H9 (cell line): ENCODE results near the gene BCL2L2. TPM values are rescaled to one million over a fixed set of nuclear protein-coding genes. Genes with fewer than 3 reads are reported as not detected.

Experiments
- DNase-seq: peaks from one replicate; pipeline ENCODE4 v3.0.0-alpha.2; 2017
- H2AFZ ChIP-seq: one replicate; pipeline ENCODE4 v1.6.1; 2013; ENCODE audit warnings: mild to moderate bottlenecking, low read length, control low read depth, moderate library complexity
- H2AK5ac ChIP-seq: 2 replicates; pipeline ENCODE4 v1.6.1; 2013; ENCODE audit warnings: low read length, control low read depth, mixed read lengths; ENCODE audit not compliant: insufficient read length
- H2BK120ac ChIP-seq: one replicate; pipeline ENCODE4 v1.6.1; 2013; ENCODE audit warnings: low read depth, mild to moderate bottlenecking, low read length, control low read depth, inconsistent platforms; ENCODE audit not compliant: poor library complexity, severe bottlenecking
- H2BK12ac ChIP-seq: 2 replicates; pipeline ENCODE4 v1.6.1; 2013; ENCODE audit warnings: low read length, control low read depth, mixed read lengths, low read depth; ENCODE audit not compliant: insufficient read length
- H2BK15ac ChIP-seq: 2 replicates; pipeline ENCODE4 v1.6.1; 2013; ENCODE audit warnings: low read depth, low read length, control low read depth
- H2BK20ac ChIP-seq: one replicate; pipeline ENCODE4 v1.6.1; 2013; ENCODE audit warnings: low read depth, mild to moderate bottlenecking, low read length, control low read depth, inconsistent platforms; ENCODE audit not compliant: poor library complexity, severe bottlenecking
- H2BK5ac ChIP-seq: 2 replicates; pipeline ENCODE4 v1.6.1; 2013; ENCODE audit warnings: low read length, control low read depth, mixed read lengths; ENCODE audit not compliant: insufficient read length
- H3K14ac ChIP-seq: 2 replicates; pipeline ENCODE4 v1.6.1; 2013; ENCODE audit warnings: low read length, control low read depth; ENCODE audit not compliant: insufficient read depth
- H3K18ac ChIP-seq: 2 replicates; pipeline ENCODE4 v1.6.1; 2013; ENCODE audit warnings: low read depth, mild to moderate bottlenecking, mixed read lengths, low read length, control low read depth; ENCODE audit not compliant: insufficient read length
- H3K23ac ChIP-seq: 2 replicates; pipeline ENCODE4 v1.6.1; 2013; ENCODE audit warnings: low read length, control low read depth, mixed read lengths, low read depth; ENCODE audit not compliant: insufficient read length
- H3K23me2 ChIP-seq: 2 replicates; pipeline ENCODE4 v1.6.1; 2013; ENCODE audit warnings: low read depth, mild to moderate bottlenecking, mixed read lengths, low read length, control low read depth; ENCODE audit not compliant: insufficient read length, poor library complexity, severe bottlenecking
- H3K27ac ChIP-seq: 2 replicates; pipeline ENCODE4 v1.5.1; 2013; ENCODE audit warnings: low read length, control low read depth, mixed read lengths, low read depth; ENCODE audit not compliant: insufficient read length
- H3K27me3 ChIP-seq: 2 replicates; pipeline ENCODE4 v1.6.1; 2013; ENCODE audit warnings: low read length, control low read depth, inconsistent platforms; ENCODE audit not compliant: insufficient read depth
- H3K4ac ChIP-seq: 2 replicates; pipeline ENCODE4 v1.6.1; 2013; ENCODE audit warnings: low read depth, mild to moderate bottlenecking, control low read depth, inconsistent platforms, low read length, moderate library complexity
- H3K4me1 ChIP-seq: 2 replicates; pipeline ENCODE4 v1.6.1; 2013; ENCODE audit warnings: low read length, control low read depth, inconsistent platforms; ENCODE audit not compliant: insufficient read depth
- H3K4me2 ChIP-seq: 2 replicates; pipeline ENCODE4 v1.6.1; 2013; ENCODE audit warnings: low read length, control low read depth, mixed read lengths; ENCODE audit not compliant: insufficient read length, insufficient read depth
- H3K56ac ChIP-seq: 2 replicates; pipeline ENCODE4 v1.6.1; 2013; ENCODE audit warnings: low read depth, mild to moderate bottlenecking, mixed read lengths, low read length, control low read depth; ENCODE audit not compliant: insufficient read length
- H3K79me1 ChIP-seq: 2 replicates; pipeline ENCODE4 v1.6.1; 2013; ENCODE audit warnings: low read depth, mild to moderate bottlenecking, moderate library complexity, low read length, control low read depth, inconsistent platforms; ENCODE audit not compliant: insufficient read depth, poor library complexity, severe bottlenecking
- H3K79me2 ChIP-seq: 2 replicates; pipeline ENCODE4 v1.6.1; 2013; ENCODE audit warnings: low read length, control low read depth, inconsistent platforms; ENCODE audit not compliant: insufficient read depth
- H3K9ac ChIP-seq: 2 replicates; pipeline ENCODE4 v1.6.1; 2013; ENCODE audit warnings: low read length, control low read depth, mixed read lengths; ENCODE audit not compliant: insufficient read length; ENCODE audit errors: extremely low read depth
- H3K9me3 ChIP-seq: one replicate; pipeline ENCODE4 v1.6.1; 2013; ENCODE audit warnings: low read depth, low read length, inconsistent platforms; ENCODE audit not compliant: control insufficient read depth
- H3T11ph ChIP-seq: one replicate; pipeline ENCODE4 v1.6.1; 2013; ENCODE audit warnings: mild to moderate bottlenecking, low read length, control low read depth, inconsistent platforms
- H4K20me1 ChIP-seq: one replicate; pipeline ENCODE4 v1.6.1; 2013; ENCODE audit not compliant: control insufficient read depth, insufficient read length, insufficient read depth
- H4K5ac ChIP-seq: 2 replicates; pipeline ENCODE4 v1.6.1; 2013; ENCODE audit warnings: low read depth, mild to moderate bottlenecking, mixed read lengths, low read length, control low read depth; ENCODE audit not compliant: insufficient read length
- H4K8ac ChIP-seq: replicated peaks from 2 replicates; pipeline ENCODE4 v1.6.1; 2013; ENCODE audit warnings: low read length, control low read depth, mixed read lengths, low read depth; ENCODE audit not compliant: insufficient read length
- H4K91ac ChIP-seq: 2 replicates; pipeline ENCODE4 v1.6.1; 2013; ENCODE audit warnings: low read depth, mild to moderate bottlenecking, moderate library complexity, mixed read lengths, low read length, control low read depth; ENCODE audit not compliant: insufficient read length
- H3K27ac Mint-ChIP-seq, 3 experiments: 2 replicates in 2 of 3; 3 replicates in 1 of 3; pipeline ENCODE4 v1.8.0; 2020 to 2021; ENCODE audit warnings: mixed read lengths in 3 of 3, mild to moderate bottlenecking in 1 of 3, moderate library complexity in 1 of 3
- H3K27me3 Mint-ChIP-seq: 2 replicates; pipeline ENCODE4 v1.8.0; 2021; ENCODE audit warnings: low read depth, mild to moderate bottlenecking, moderate library complexity, mixed read lengths
- H3K36me3 Mint-ChIP-seq, 3 experiments: 2 replicates in 2 of 3; 3 replicates in 1 of 3; pipeline ENCODE4 v1.8.0; 2020 to 2021; ENCODE audit warnings: low read depth in 3 of 3, mixed read lengths in 3 of 3; ENCODE audit not compliant: insufficient read depth in 1 of 3
- H3K4me1 Mint-ChIP-seq, 2 experiments: 2 replicates each; pipeline ENCODE4 v1.8.0; 2020; ENCODE audit warnings: mixed read lengths in 2 of 2
- H3K4me3 Mint-ChIP-seq, 2 experiments: 2 replicates in 1 of 2; 3 replicates in 1 of 2; pipeline ENCODE4 v1.8.0; 2020 to 2021; ENCODE audit warnings: mild to moderate bottlenecking in 2 of 2, mixed read lengths in 2 of 2, moderate library complexity in 1 of 2
- H3K9me3 Mint-ChIP-seq, 2 experiments: 2 replicates in 1 of 2; 3 replicates in 1 of 2; pipeline ENCODE4 v1.8.0; 2020; ENCODE audit warnings: mild to moderate bottlenecking in 2 of 2, mixed read lengths in 2 of 2, moderate library complexity in 1 of 2
- CTCF ChIP-seq: fragments of 200-600 bp; sonication (generic); conservative IDR thresholded peaks from 3 replicates; pipeline ENCODE4 v1.8.0; 2021; ENCODE audit warnings: antibody characterized with exemption, mild to moderate bottlenecking
- WGBS: extraction: QIAGEN DNeasy Blood & Tissue Kit; methylation state at CpG from one replicate; pipeline ENCODE4 v1.1.7; 2013; ENCODE audit warnings: missing lambda C conversion rate, low lambda C conversion rate, mixed read lengths; ENCODE audit not compliant: insufficient read length; ENCODE audit errors: extremely low coverage; 5-methylcytosine and 5-hydroxymethylcytosine counted together
- total RNA-seq: library from RNA; stranded (reverse); gene quantifications from 2 replicates; pipeline ENCODE4 v1.2.1, GENCODE V29; 2021

The BCL2L2 gene
- total RNA-seq, 1 experiment from 2014 or later = 8.4 TPM

GRCh38 chr14:23285530-23286019, 21.1 kb upstream of the BCL2L2 start:
- Histone ChIP-seq H3K79me2 (no peaks in the 10 kb centered on the region), H4K91ac (no peak overlapping the region), H3K23ac (no peak overlapping the region), H3K9me3 (no peaks in the 10 kb centered on the region), H3K14ac (no peak overlapping the region), H4K8ac (no peak overlapping the region), H2AK5ac (no peak overlapping the region), H3K18ac (no peak overlapping the region), H3K27me3 (peaks cover 13% of the 10 kb centered on the region; the same call in 1 of the 2 replicates), H2BK12ac (no peak overlapping the region), H3K4me2 (peak overlapping the region; percentile 91), H2AFZ (no peak overlapping the region), H4K20me1 (no peaks in the 10 kb centered on the region), H3K27ac (no peak overlapping the region), H3K4me1 (no peaks in the 10 kb centered on the region), H3T11ph (no peak overlapping the region), H4K5ac (no peak overlapping the region), H3K9ac (peak overlapping the region; percentile 39), H2BK15ac (no peak overlapping the region), H3K23me2 (peaks cover 10% of the 10 kb centered on the region), H2BK5ac (no peak overlapping the region), H3K56ac (no peak overlapping the region), H3K79me1 (no peaks in the 10 kb centered on the region), H2BK20ac (no peak overlapping the region), H3K4ac (no peak overlapping the region), H2BK120ac (no peak overlapping the region)
- peak overlapping the region; percentile 90 to 97 for H3K4me3 Mint-ChIP-seq
- H3K9me3 Mint-ChIP-seq = no peaks in the 10 kb centered on the region
- H3K27ac Mint-ChIP-seq = no peak overlapping the region
- H3K27me3 Mint-ChIP-seq = peaks cover 80% of the 10 kb centered on the region
- H3K36me3 Mint-ChIP-seq = no peaks in the 10 kb centered on the region; a peak in 2 of 7 replicates
- no peak for DNase-seq
- TF ChIP-seq CTCF = no peak
- no CpG with 5 or more reads among the region's 22 CpGs for WGBS
- peaks cover 16 to 20% of the 10 kb centered on the region in 2 experiments for H3K4me1 Mint-ChIP-seq
